Measurements from ENCODE around the gene RALGPS1. TPM values are rescaled to one million over a fixed set of nuclear protein-coding genes. Genes with fewer than 3 reads are reported as not detected.

RALGPS1 gene
- total RNA-seq, 1 experiment from 2014 or later = 18.6 TPM

DNA sequence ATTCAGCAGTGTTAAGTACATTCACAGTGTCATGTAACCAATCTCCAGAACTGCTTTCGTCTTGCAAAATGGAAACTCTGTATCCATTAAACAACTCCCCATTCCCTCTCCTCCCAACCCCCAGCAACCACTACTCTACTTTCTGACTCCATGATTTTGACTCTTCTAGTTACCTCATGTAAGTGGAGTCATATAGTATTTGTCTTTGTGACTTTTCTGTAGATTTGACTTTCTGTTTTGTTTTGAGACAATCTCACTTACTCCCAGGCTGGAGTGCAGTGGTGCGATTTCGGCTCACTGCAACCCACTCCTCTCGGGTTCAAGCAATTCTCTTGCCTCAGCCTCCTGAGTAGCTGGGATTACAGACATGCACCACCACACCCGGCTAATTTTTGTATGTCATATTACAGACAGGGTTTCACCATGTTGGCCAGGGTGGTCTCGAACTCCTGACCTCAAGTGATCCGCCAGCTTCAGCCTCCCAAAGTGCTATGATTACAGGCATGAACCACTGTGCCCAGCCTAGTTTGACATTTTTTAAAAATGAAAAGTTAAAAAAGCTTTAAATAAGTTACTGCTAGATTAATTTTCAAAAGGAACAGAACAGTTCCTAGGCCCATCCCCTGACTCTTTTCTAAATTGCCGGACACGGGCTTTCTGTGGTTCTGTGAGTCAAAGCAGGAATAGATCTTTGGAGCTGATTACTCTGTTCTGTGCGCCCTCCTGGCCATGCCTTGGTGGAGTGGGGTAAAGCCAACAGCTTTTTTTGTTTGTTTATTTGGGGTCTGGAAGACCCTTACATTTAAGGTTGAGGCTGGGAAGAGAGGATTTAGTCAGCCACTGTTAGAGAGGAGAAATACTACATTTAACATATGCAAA lies 59.3 kb downstream of the RALGPS1 start:
- Mint-ChIP-seq H3K9me3 (no peaks in the 10 kb centered on the region), H3K27me3 (ENCODE audit: low read depth) (no peaks in the 10 kb centered on the region), H3K27ac (no peak overlapping the region), H3K4me3 (no peak overlapping the region), H3K4me1 (peaks cover 5 to 9% of the 10 kb centered on the region in 2 experiments; a peak in 2 of 4 replicates), H3K36me3 (ENCODE audit: insufficient read depth in 1 of 3, low read depth in 3 of 3) (no peaks in the 10 kb centered on the region; a peak in 1 of 7 replicates)
- H4K8ac ChIP-seq (replicated peaks; ENCODE audit: insufficient read length, low read depth, low read length) = no peak overlapping the region
- no peaks in the 10 kb centered on the region for H4K20me1 ChIP-seq (ENCODE audit: control insufficient read depth, insufficient read depth, insufficient read length)
- H4K91ac ChIP-seq (ENCODE audit: insufficient read length, low read depth, low read length) = no peak overlapping the region
- TF ChIP-seq, protein P1, sequence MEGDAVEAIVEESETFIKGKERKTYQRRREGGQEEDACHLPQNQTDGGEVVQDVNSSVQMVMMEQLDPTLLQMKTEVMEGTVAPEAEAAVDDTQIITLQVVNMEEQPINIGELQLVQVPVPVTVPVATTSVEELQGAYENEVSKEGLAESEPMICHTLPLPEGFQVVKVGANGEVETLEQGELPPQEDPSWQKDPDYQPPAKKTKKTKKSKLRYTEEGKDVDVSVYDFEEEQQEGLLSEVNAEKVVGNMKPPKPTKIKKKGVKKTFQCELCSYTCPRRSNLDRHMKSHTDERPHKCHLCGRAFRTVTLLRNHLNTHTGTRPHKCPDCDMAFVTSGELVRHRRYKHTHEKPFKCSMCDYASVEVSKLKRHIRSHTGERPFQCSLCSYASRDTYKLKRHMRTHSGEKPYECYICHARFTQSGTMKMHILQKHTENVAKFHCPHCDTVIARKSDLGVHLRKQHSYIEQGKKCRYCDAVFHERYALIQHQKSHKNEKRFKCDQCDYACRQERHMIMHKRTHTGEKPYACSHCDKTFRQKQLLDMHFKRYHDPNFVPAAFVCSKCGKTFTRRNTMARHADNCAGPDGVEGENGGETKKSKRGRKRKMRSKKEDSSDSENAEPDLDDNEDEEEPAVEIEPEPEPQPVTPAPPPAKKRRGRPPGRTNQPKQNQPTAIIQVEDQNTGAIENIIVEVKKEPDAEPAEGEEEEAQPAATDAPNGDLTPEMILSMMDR (conservative IDR thresholded peaks at IDR 0.05) = no peak
- H2AFZ ChIP-seq (ENCODE audit: low read length) = no peak overlapping the region
- H3K23me2 ChIP-seq (ENCODE audit: insufficient read length, low read depth, low read length, poor library complexity, severe bottlenecking) = no peaks in the 10 kb centered on the region
- H3K4me2 ChIP-seq (ENCODE audit: insufficient read depth, insufficient read length, low read length) = no peak overlapping the region
- no peak overlapping the region for H2BK15ac ChIP-seq (ENCODE audit: low read depth, low read length)
- no peak overlapping the region for H3K23ac ChIP-seq (ENCODE audit: insufficient read length, low read depth, low read length)
- H3K4me1 ChIP-seq (ENCODE audit: insufficient read depth, low read length) = no peaks in the 10 kb centered on the region
- no peak overlapping the region for H3K18ac ChIP-seq (ENCODE audit: insufficient read length, low read depth, low read length)
- H3K27me3 ChIP-seq (ENCODE audit: insufficient read depth, low read length) = no peaks in the 10 kb centered on the region
- H3T11ph ChIP-seq (ENCODE audit: low read length) = no peak overlapping the region
- no peak overlapping the region for H2AK5ac ChIP-seq (ENCODE audit: insufficient read length, low read length)
- H3K14ac ChIP-seq (ENCODE audit: insufficient read depth, low read length) = no peak overlapping the region
- no peak overlapping the region for H2BK20ac ChIP-seq (ENCODE audit: low read depth, low read length, poor library complexity, severe bottlenecking)
- no peak overlapping the region for H2BK120ac ChIP-seq (ENCODE audit: low read depth, low read length, poor library complexity, severe bottlenecking)
- H4K5ac ChIP-seq (ENCODE audit: insufficient read length, low read depth, low read length) = no peak overlapping the region
- H2BK12ac ChIP-seq (ENCODE audit: insufficient read length, low read depth, low read length) = no peak overlapping the region
- H2BK5ac ChIP-seq (ENCODE audit: insufficient read length, low read length) = no peak overlapping the region
- H3K9ac ChIP-seq (ENCODE audit: extremely low read depth, insufficient read length, low read length) = no peak overlapping the region
- no CpG with 5 or more reads among the region's 10 CpGs for WGBS (ENCODE audit: extremely low coverage, insufficient read length, low lambda C conversion rate)
- H3K79me2 ChIP-seq (ENCODE audit: insufficient read depth, low read length) = no peaks in the 10 kb centered on the region
- no peak overlapping the region for H3K27ac ChIP-seq (ENCODE audit: insufficient read length, low read depth, low read length)
- H3K79me1 ChIP-seq (ENCODE audit: insufficient read depth, low read depth, low read length, poor library complexity, severe bottlenecking) = no peaks in the 10 kb centered on the region
- DNase-seq = no peak
- no peak overlapping the region for H3K4ac ChIP-seq (ENCODE audit: low read depth, low read length)
- no peaks in the 10 kb centered on the region for H3K9me3 ChIP-seq (ENCODE audit: control insufficient read depth, low read depth, low read length)
- no peak overlapping the region for H3K56ac ChIP-seq (ENCODE audit: insufficient read length, low read depth, low read length)

Measured in H9 (cell line).